GM18520 (cell line): Measurements from ENCODE around the gene CAMSAP1.

ENCODE experiments used
- ATAC-seq: cut with Tn5 transposase; IDR thresholded peaks from one replicate; pipeline ENCODE4 v1.9.1; 2021; ENCODE audit not compliant: unreplicated experiment

Gene CAMSAP1

GRCh38 chr9:135939351-135940265 is 32.3 kb upstream of the CAMSAP1 start:
- ATAC-seq: no peak

GRCh38 chr9:135937521-135938489 is 30.5 kb upstream of the CAMSAP1 start:
- no peak for ATAC-seq

GRCh38 chr9:135933114-135933513 is 25.8 kb upstream of the CAMSAP1 start:
- ATAC-seq: no peak

GRCh38 chr9:135932656-135933055 is 25.3 kb upstream of the CAMSAP1 start:
- no peak for ATAC-seq

GRCh38 chr9:135931349-135931820 is 24.0 kb upstream of the CAMSAP1 start:
- no peak for ATAC-seq

GRCh38 chr9:135930446-135931345 is 23.4 kb upstream of the CAMSAP1 start:
- ATAC-seq: no peak

GRCh38 chr9:135929656-135930445 is 22.5 kb upstream of the CAMSAP1 start:
- ATAC-seq: no peak

GRCh38 chr9:135928731-135929655 is 21.6 kb upstream of the CAMSAP1 start:
- no peak for ATAC-seq

GRCh38 chr9:135928074-135928730 is 20.9 kb upstream of the CAMSAP1 start:
- ATAC-seq: no peak

- no peak for ATAC-seq
Observed at GRCh38 chr9:135927195-135928013, 20.1 kb upstream of the CAMSAP1 start.

GRCh38 chr9:135926402-135927194 is 19.3 kb upstream of the CAMSAP1 start:
- no peak for ATAC-seq

- ATAC-seq: no peak
Observed at GRCh38 chr9:135925496-135926133, 18.3 kb upstream of the CAMSAP1 start.

GRCh38 chr9:135924628-135925338 is 17.4 kb upstream of the CAMSAP1 start:
- no peak for ATAC-seq

- no peak for ATAC-seq
Observed at GRCh38 chr9:135923508-135923907, 16.2 kb upstream of the CAMSAP1 start.

- ATAC-seq: no peak
Observed at GRCh38 chr9:135921749-135922310, 14.5 kb upstream of the CAMSAP1 start.
